Measurements from ENCODE around the gene SETBP1. TPM values are rescaled to one million over a fixed set of nuclear protein-coding genes. Genes with fewer than 3 reads are reported as not detected.

SETBP1 gene
- total RNA-seq, 1 donor from 2014 or later = 131 TPM

- no peak overlapping the region for H3K27ac Mint-ChIP-seq (ENCODE audit: unreplicated experiment)
- H3K36me3 Mint-ChIP-seq (ENCODE audit: low read depth, unreplicated experiment) = peaks cover 78% of the 10 kb centered on the region
- DNase-seq (ENCODE audit: low spot score) = no peak
- peaks cover 14% of the 10 kb centered on the region for H3K27me3 Mint-ChIP-seq (ENCODE audit: unreplicated experiment)
- H3K4me3 Mint-ChIP-seq (ENCODE audit: unreplicated experiment) = no peak overlapping the region
- no peak for TF ChIP-seq CTCF (IDR thresholded peaks at IDR 0.05; ENCODE audit: unreplicated experiment)
- H3K4me1 Mint-ChIP-seq (ENCODE audit: unreplicated experiment) = peaks cover 28% of the 10 kb centered on the region
- H3K9me3 Mint-ChIP-seq (ENCODE audit: unreplicated experiment) = no peaks in the 10 kb centered on the region
Measured at GRCh38 chr18:44955825-44956224, 275.1 kb downstream of the SETBP1 start.

GRCh38 chr18:44957025-44957424 is 276.3 kb downstream of the SETBP1 start:
- Mint-ChIP-seq H3K4me3 (ENCODE audit: unreplicated experiment) (no peak overlapping the region), H3K27ac (ENCODE audit: unreplicated experiment) (no peak overlapping the region), H3K36me3 (ENCODE audit: low read depth, unreplicated experiment) (peaks cover 77% of the 10 kb centered on the region), H3K4me1 (ENCODE audit: unreplicated experiment) (peaks cover 30% of the 10 kb centered on the region), H3K27me3 (ENCODE audit: unreplicated experiment) (peaks cover 16% of the 10 kb centered on the region), H3K9me3 (ENCODE audit: unreplicated experiment) (no peaks in the 10 kb centered on the region)
- no peak for DNase-seq (ENCODE audit: low spot score)
- TF ChIP-seq CTCF (IDR thresholded peaks at IDR 0.05; ENCODE audit: unreplicated experiment) = no peak

DNA sequence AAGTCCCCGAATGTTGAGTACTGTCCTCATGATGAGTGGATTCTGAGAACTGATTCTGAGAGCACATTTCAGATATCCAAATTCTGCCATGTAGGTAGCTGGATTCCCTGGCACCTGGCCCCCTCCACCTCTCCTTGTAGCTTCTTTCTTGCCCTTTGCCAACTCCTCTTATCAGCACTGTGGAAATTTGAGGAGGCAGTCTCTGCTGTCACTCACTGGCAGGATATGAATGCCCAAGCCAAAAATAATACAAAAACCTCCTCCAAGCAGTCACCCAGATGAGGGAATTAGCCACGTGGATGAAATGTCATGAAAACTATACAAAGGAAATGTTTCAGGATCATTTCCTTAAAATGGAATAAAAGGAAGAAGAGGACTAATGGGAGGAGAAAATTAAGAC is 276.8 kb downstream of the SETBP1 start:
- H3K27ac Mint-ChIP-seq (ENCODE audit: unreplicated experiment) = no peak overlapping the region
- H3K4me1 Mint-ChIP-seq (ENCODE audit: unreplicated experiment) = peaks cover 30% of the 10 kb centered on the region
- peaks cover 77% of the 10 kb centered on the region for H3K36me3 Mint-ChIP-seq (ENCODE audit: low read depth, unreplicated experiment)
- H3K4me3 Mint-ChIP-seq (ENCODE audit: unreplicated experiment) = no peak overlapping the region
- no peak for TF ChIP-seq CTCF (IDR thresholded peaks at IDR 0.05; ENCODE audit: unreplicated experiment)
- H3K27me3 Mint-ChIP-seq (ENCODE audit: unreplicated experiment) = peaks cover 16% of the 10 kb centered on the region
- no peak for DNase-seq (ENCODE audit: low spot score)
- no peaks in the 10 kb centered on the region for H3K9me3 Mint-ChIP-seq (ENCODE audit: unreplicated experiment)

GRCh38 chr18:44958040-44958439 is 277.4 kb downstream of the SETBP1 start:
- H3K4me1 Mint-ChIP-seq (ENCODE audit: unreplicated experiment) = peaks cover 30% of the 10 kb centered on the region
- TF ChIP-seq CTCF (IDR thresholded peaks at IDR 0.05; ENCODE audit: unreplicated experiment) = no peak
- H3K27me3 Mint-ChIP-seq (ENCODE audit: unreplicated experiment) = peaks cover 11% of the 10 kb centered on the region
- H3K9me3 Mint-ChIP-seq (ENCODE audit: unreplicated experiment) = no peaks in the 10 kb centered on the region
- no peak for DNase-seq (ENCODE audit: low spot score)
- H3K4me3 Mint-ChIP-seq (ENCODE audit: unreplicated experiment) = no peak overlapping the region
- H3K27ac Mint-ChIP-seq (ENCODE audit: unreplicated experiment) = no peak overlapping the region
- H3K36me3 Mint-ChIP-seq (ENCODE audit: low read depth, unreplicated experiment) = peaks cover 77% of the 10 kb centered on the region

DNA sequence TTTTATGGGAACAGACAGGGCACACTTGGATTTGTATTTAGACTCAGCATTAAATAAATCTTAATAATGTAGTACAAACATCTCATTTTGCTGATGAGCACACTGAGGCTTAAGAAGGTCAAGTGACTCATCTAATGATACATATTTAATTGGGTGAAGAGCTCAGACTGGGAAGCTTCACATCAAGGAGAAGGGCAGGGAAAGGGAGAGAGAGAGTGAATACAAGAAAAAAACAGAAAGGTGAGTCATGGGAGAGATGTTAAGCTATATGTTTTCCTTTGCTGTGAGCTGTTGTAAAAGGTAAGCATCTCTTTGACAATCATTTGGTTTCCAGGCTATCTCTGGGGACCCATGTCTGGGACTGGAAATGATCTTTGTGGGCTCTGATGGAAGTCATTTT is 277.8 kb downstream of the SETBP1 start:
- H3K4me3 Mint-ChIP-seq (ENCODE audit: unreplicated experiment) = no peak overlapping the region
- peaks cover 75% of the 10 kb centered on the region for H3K36me3 Mint-ChIP-seq (ENCODE audit: low read depth, unreplicated experiment)
- TF ChIP-seq CTCF (IDR thresholded peaks at IDR 0.05; ENCODE audit: unreplicated experiment) = no peak
- DNase-seq (ENCODE audit: low spot score) = no peak
- H3K27ac Mint-ChIP-seq (ENCODE audit: unreplicated experiment) = no peak overlapping the region
- peaks cover 30% of the 10 kb centered on the region for H3K4me1 Mint-ChIP-seq (ENCODE audit: unreplicated experiment)
- peaks cover 10% of the 10 kb centered on the region for H3K27me3 Mint-ChIP-seq (ENCODE audit: unreplicated experiment)
- H3K9me3 Mint-ChIP-seq (ENCODE audit: unreplicated experiment) = no peaks in the 10 kb centered on the region

Data from endothelial cell (in vitro differentiated cells).